Measurements from ENCODE around the gene AMN.

AMN gene

GRCh38 chr14:102942069-102942468, 19.6 kb downstream of the AMN start:
- DNase-seq (ENCODE audit: low spot score), result no peak
- CTCF ChIA-PET, result interaction anchor here (0.7 kb wide), 1 partner anchor 755 kb away, joined by 6 read pairs; no protein-coding TSS in a partner anchor
- no peak overlapping the region for H3K27ac ChIP-seq
- POLR2A ChIA-PET (ENCODE audit: low non-redundant PET), result no interaction called here
- TF ChIP-seq, protein P1, sequence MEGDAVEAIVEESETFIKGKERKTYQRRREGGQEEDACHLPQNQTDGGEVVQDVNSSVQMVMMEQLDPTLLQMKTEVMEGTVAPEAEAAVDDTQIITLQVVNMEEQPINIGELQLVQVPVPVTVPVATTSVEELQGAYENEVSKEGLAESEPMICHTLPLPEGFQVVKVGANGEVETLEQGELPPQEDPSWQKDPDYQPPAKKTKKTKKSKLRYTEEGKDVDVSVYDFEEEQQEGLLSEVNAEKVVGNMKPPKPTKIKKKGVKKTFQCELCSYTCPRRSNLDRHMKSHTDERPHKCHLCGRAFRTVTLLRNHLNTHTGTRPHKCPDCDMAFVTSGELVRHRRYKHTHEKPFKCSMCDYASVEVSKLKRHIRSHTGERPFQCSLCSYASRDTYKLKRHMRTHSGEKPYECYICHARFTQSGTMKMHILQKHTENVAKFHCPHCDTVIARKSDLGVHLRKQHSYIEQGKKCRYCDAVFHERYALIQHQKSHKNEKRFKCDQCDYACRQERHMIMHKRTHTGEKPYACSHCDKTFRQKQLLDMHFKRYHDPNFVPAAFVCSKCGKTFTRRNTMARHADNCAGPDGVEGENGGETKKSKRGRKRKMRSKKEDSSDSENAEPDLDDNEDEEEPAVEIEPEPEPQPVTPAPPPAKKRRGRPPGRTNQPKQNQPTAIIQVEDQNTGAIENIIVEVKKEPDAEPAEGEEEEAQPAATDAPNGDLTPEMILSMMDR (conservative IDR thresholded peaks at IDR 0.05; ENCODE audit: low read depth), result no peak

DNA sequence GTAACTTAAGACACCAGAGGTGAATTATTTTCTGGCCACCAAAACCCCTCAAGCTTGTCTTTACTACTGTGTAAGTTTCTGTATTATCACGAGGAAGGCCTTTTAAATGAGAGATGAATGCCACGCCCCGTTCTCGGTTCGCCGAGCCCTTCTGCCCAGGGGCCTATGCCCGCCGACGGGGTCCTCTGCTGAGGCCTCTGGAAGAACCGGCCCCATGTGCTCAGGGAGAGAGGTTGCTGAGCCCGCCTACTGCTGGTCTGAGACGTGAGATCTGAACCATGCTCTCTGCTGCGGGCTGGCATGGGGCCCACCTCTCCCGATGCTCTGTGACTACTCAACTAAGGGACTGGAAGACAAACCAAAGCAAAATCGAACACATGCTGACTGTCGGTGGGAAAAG, 21.0 kb downstream of the AMN start:
- POLR2A ChIA-PET (ENCODE audit: low non-redundant PET), result no interaction called here
- no peak for DNase-seq (ENCODE audit: low spot score)
- H3K27ac ChIP-seq, result no peak overlapping the region
- TF ChIP-seq, protein P1 (conservative IDR thresholded peaks at IDR 0.05; ENCODE audit: low read depth), result no peak
- CTCF ChIA-PET, result no interaction called here

DNA sequence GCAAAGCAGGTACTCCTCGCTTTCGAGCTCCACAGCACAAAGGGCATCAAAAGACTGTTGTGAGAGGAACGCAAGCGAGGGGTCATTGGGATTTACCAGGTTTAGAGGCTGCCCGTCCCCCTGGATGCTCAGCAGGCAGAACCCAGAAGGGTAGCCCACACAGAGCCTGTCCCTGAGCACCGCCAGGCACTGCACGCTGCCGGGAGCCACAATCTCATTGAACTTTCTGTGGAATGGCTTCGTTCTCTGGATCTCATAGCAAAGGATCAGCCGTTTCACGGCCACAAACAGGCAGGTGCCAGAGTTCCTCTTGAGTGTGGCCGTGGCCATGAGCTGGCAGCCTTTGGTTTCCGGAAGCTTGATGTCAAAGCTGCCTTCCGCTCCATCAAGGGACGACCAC, 21.5 kb downstream of the AMN start:
- H3K27ac ChIP-seq, result no peak overlapping the region
- TF ChIP-seq, protein P1 (conservative IDR thresholded peaks at IDR 0.05; ENCODE audit: low read depth), result no peak
- ChIA-PET POLR2A (ENCODE audit: low non-redundant PET) (no interaction called here), CTCF (no interaction called here)
- no peak for DNase-seq (ENCODE audit: low spot score)

DNA sequence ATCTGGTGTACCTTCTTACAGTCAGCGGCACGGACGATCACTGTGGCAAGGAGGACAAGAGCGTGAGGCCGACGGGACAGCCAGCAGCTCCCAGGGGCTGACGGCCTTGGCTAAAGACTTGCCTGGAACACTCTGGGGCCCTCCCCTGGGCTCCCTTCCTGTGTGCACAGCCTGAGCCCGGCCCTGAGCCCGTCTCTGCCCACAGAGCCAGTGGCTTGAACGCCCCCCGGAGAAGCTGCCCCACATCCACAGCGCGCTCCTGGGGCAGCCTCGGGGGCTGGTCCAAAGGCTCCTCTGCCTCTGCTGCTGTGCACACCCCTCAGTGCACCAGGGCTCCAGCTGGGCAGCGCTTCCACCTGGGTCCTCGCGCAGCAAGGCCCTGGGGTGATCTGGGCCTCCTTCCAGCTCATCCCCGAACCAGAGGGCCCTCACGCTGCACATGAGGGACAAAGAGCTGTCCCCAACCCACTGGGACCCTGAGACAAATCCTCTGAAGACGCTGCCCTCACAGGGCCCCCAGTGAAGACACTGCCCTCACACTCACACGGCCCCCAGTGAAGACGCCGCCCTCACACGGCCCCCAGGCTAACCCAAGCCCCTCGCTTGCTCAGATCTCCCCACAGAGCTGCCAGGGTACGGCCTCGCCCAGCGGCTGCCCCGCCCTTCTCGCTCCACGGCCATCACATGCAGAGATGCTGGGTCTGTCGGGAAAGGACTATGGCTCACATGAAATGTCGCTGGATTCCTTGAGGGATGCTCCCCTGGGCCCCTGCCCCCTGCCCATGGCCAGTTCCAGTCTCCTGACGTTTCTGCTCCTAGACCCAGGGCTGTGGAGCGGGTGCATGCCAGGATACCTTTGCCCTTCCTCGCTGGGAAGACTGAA, 22.2 kb downstream of the AMN start:
- ChIA-PET CTCF (no interaction called here), POLR2A (ENCODE audit: low non-redundant PET) (no interaction called here)
- DNase-seq (ENCODE audit: low spot score), result no peak
- no peak overlapping the region for H3K27ac ChIP-seq
- TF ChIP-seq, protein P1 (conservative IDR thresholded peaks at IDR 0.05; ENCODE audit: low read depth), result no peak

DNA sequence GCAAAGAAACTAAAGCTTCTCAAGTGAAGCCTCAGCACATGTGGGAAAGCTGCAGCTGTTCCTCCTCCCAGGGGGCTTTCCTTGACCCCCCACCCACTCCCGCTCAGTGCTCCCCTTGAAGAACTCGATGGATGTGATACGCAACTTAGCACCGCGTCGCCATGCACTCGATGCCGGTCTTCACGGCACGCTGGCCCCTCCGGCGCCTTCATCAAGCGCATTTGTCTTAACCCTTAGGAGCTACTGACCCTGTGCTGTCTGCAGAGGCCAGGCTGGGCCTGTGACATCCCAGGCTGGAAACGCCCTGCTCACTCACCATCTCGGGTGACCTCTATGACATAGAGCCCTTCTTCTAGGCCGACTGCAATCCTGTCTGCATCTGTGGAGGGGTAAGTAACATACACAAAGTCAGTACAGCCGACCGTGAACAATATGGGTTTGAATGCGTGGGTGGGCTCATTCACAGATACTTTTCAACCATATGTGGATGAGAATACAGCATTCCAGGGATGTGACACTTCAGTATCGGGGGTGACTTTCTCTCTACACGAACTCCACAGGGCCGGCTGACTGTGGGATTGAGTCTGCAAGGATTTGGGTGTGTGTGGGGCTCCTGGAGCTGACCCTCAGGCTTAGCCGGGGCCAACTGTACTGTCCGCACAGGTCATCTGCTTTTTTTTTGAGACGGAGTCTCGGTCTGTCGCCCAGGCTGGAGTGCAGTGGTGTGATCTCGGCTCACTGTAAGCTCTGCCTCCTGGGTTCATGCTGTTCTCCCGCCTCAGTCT, 23.1 kb downstream of the AMN start:
- TF ChIP-seq, protein P1 (conservative IDR thresholded peaks at IDR 0.05; ENCODE audit: low read depth), result no peak
- ChIA-PET POLR2A (ENCODE audit: low non-redundant PET) (no interaction called here), CTCF (interaction anchor here (0.6 kb wide), 1 partner anchor 1018 kb away, joined by 3 read pairs; no protein-coding TSS in a partner anchor)
- no peak for DNase-seq (ENCODE audit: low spot score)
- no peak overlapping the region for H3K27ac ChIP-seq

GRCh38 chr14:102947321-102948103, 25.0 kb downstream of the AMN start:
- ChIA-PET POLR2A (ENCODE audit: low non-redundant PET) (no interaction called here), CTCF (no interaction called here)
- no peak for DNase-seq (ENCODE audit: low spot score)
- TF ChIP-seq, protein P1 (conservative IDR thresholded peaks at IDR 0.05; ENCODE audit: low read depth), result no peak
- peak overlapping the region; percentile 15; the same call in 1 of the 2 replicates for H3K27ac ChIP-seq

Measured in RWPE1 (cell line).